ENCODE measurements around the gene FBXL20.
A peak's percentile ranks its signal among the peaks of the same experiment; 100 is the strongest.
"Not testable (repeated sequence)": the region's sequence is repeated elsewhere in the genome, so short reads cannot be mapped to it uniquely, and the experiment has no call there.

Gene FBXL20

DNA sequence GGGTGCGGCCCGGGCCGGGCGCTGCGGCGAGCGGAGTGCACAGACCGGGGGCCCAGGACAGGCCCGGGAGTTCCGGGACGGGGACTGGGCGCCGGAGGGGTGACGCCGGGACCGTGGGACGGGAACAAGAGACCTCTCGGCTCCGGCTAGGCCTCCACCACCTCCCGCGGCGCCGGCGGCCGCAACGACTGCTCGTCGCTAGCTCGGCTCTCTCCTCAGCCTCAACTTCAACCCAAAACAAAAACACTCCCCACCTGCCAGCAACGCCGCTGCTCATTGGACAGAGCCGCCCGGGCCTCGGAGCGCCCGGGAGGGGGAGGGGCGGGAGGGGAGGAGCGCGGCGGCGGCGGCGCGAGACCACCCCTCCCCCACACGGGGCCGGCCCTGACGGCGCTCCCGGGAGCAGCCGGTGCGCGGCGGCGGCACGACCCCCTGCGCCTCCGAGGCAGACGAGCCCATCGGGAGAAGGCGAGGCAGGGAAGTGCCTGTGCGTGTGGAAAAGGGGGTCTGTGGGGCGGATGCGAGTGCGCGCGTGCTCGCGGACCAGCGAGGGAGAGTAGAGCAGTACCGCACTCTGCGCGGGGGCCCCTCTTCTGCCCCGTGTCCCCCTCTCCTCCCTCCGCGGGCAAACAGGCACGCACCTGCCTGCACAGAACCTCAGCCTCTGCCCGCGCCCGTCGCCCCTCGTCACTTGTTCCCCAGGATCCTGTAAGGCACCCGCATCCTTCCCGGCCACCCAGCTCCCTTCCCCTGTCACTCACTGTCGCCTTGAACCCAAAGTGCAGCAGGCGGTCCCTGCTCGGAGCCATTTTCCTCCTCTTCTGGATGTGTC, at the start of gene FBXL20:
Gene FBXL20 (minus strand): TSS at position 215 of the 832 bp plus-strand sequence. CDS start 224 bp downstream, outside the sequence.
- peak; percentile 87 to 92 (median 90) for DNase-seq (ENCODE audit: low read depth in 2 of 3, low spot score in 1 of 3)

GRCh38 chr17:39450847-39451581, 49.6 kb upstream of the FBXL20 start, which contains the start of gene MED1:
Gene MED1 (minus strand): TSS chr17:39451263. CDS start chr17:39451062, 201 bp downstream.
- peak; percentile 89 to 93 (median 92) for DNase-seq (ENCODE audit: low read depth in 2 of 3, low spot score in 1 of 3)

DNA sequence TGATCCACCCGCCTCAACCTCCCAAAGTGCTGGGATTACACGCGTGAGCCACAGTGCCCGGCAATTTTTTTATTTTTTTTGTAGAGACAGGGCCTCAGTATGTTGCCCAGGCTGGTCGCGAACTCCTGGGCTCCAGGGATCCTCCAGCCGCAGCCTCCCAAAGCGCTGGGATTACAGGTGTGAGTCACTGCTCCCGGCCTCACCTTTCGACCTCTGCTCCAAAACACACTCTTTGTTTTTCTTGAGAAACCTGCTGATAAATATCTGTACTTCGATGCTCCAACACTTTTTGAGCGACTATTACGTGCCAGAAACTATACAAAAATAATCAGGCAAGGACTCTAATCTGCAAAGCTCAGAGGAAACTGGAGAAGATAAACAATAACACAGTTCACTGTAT, 48.6 kb upstream of the FBXL20 start:
- no peak for DNase-seq (ENCODE audit: low read depth in 2 of 3, low spot score in 1 of 3)

DNA sequence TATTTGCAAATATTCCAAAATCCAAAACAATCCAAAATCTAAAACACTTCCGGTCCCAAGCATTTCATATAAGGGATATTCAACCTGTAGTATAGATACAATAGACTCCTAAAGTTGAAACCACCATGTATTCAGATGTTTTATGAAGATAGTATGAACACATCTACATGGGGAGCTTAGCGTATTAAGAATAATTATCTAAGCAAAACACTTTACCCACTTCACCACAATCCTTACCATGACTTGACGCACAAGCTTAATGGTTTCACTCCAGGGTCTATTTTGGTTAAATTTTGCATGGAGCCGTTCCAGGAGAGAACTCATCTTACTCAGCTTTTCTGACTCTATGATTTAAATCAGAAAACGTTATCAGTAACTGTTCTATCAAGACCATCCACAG, 46.1 kb upstream of the FBXL20 start:
- no peak for DNase-seq (ENCODE audit: low read depth in 2 of 3, low spot score in 1 of 3)

GRCh38 chr17:39443326-39443725, 41.9 kb upstream of the FBXL20 start:
- DNase-seq (ENCODE audit: low read depth in 2 of 3, low spot score in 1 of 3): no peak

- DNase-seq (ENCODE audit: low read depth in 2 of 3, low spot score in 1 of 3): not testable (repeated sequence)
Measured at GRCh38 chr17:39439868-39440267, 38.4 kb upstream of the FBXL20 start.

GRCh38 chr17:39429600-39429999, 28.2 kb upstream of the FBXL20 start:
- no peak for DNase-seq (ENCODE audit: low read depth in 2 of 3, low spot score in 1 of 3)

GRCh38 chr17:39416141-39416540, 14.7 kb upstream of the FBXL20 start:
- DNase-seq (ENCODE audit: low read depth in 2 of 3, low spot score in 1 of 3): no peak

DNA sequence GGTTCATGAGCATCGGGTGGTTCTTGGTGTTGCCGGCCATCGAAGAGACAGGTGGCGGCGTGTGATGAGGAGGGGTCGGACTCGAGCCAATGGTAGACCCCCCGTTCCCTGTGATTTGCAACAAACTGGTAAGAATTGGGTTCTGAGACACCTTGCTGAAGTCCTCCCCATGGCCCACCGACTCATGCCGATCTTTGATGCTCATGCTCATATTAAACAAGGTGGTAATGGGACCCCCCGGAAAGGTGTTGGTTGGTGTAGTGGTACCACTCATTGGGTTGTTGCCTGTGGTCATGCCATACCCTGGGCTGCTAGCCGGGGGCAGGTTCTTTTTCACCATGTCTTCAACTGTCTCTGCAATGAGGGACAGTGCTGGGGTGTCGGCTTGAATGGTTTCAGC, 8.9 kb upstream of the FBXL20 start:
- no peak for DNase-seq (ENCODE audit: low read depth in 2 of 3, low spot score in 1 of 3)

DNA sequence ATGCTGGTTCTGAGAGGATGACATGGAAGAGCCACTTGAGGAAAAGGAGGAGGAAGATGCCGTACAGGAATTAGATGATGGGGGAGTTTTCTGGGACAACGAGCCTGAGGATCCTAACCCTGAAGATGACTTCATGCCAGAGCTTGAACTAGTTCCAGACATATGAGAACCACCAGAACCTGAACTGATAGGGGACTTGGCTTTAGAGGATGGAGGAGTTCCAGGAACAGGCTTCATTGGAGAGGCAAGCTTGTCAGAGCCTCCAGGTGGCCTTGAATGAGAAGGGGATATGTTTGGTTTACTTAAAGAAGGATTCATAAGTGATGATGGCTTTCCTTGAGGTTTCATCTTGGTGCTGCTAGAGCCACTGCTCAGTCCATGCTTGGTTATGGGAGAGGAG, 6.9 kb upstream of the FBXL20 start:
- DNase-seq (ENCODE audit: low read depth in 2 of 3, low spot score in 1 of 3): no peak

DNA sequence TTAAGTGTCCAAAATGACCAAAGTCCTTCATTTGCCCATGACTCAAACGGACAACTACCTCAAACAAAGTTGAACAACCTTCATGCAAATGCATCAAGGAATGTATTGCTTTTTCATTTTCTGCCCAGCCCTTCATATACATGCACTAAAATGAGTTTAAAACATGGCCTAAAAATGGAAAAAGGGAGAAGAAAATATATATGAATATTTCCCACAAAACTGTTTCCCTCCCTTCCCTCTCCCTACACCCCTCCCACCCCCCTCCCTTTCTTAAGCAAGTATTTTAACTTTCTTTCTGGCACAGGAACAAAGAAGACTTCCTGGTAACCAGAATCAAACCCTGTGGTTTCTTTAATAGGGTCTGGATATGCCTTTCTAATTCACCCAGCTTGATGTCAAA, 5.5 kb upstream of the FBXL20 start:
- DNase-seq (ENCODE audit: low read depth in 2 of 3, low spot score in 1 of 3): no peak

GRCh38 chr17:39405436-39405835, 4.0 kb upstream of the FBXL20 start:
- no peak for DNase-seq (ENCODE audit: low read depth in 2 of 3, low spot score in 1 of 3)

- peak in 1 of 3 donors; percentile 31 for DNase-seq (ENCODE audit: low read depth in 2 of 3, low spot score in 1 of 3)
Measured at GRCh38 chr17:39404542-39405378, 3.3 kb upstream of the FBXL20 start.

GRCh38 chr17:39402890-39403605, 1.6 kb upstream of the FBXL20 start:
- no peak for DNase-seq (ENCODE audit: low read depth in 2 of 3, low spot score in 1 of 3)

DNA sequence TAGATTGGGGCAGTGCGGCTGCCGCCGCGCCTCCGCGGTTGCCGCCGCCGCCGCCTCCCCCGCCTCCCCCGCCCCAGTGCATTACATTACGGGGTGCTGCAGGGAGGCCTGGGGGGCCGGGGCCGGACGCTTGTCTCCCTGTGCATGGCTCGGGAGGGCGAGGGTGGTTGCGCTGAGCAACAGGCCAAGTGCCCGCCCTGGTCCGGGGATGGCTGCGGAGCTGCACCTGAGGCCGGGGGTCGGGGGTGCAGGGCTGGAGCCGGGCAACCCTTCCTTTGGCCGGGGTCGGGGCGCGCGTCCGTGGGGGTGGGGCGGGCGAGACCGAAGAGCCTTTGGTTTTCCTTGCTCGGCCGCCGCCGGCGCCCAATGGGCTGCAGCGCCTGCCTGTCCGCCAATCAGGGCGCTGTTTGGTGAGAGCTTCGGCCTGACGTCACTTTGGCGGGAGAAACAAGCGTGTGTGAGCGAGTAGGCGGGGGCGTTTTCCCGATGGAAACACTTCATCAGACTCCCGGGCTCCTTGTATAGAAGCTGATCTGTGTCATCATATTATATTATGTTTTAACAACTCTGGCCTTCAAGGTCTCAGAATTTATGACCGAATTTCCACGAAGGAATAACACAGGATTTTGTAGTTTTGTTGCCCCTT, 941 bp upstream of the FBXL20 start:
- peak; percentile 82 to 90 (median 87) for DNase-seq (ENCODE audit: low read depth in 2 of 3, low spot score in 1 of 3)

- DNase-seq (ENCODE audit: low read depth in 2 of 3, low spot score in 1 of 3): no peak
Measured at GRCh38 chr17:39400547-39401411, 647 bp downstream of the FBXL20 start.

- DNase-seq (ENCODE audit: low read depth in 2 of 3, low spot score in 1 of 3): no peak
Measured at GRCh38 chr17:39399791-39400190, 1.6 kb downstream of the FBXL20 start.

- no peak for DNase-seq (ENCODE audit: low read depth in 2 of 3, low spot score in 1 of 3)
Measured at GRCh38 chr17:39393736-39394135, 7.7 kb downstream of the FBXL20 start.

DNA sequence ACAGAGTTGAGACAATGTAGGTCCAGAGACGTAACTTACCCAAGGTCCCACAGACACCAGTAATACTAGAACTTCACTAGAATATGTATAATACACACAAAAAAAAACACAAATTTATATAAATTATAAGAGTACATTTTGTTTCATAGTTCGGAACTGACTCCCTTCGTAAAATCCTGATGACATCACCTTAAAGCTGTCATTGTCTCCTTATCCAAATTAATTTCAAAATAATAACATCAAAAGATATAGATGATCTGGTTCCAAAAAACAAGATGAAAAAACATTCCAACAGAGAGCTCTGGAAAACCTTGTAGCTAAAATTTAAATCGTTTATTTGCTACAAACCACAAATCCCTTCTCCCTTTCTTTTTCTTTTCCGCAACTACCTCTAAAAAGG, 10.0 kb downstream of the FBXL20 start:
- no peak for DNase-seq (ENCODE audit: low read depth in 2 of 3, low spot score in 1 of 3)

Measured in stimulated activated CD4-positive, alpha-beta T cell treated with anti-CD3 and anti-CD28 coated beads, Interleukin-12 subunit alpha, Interleukin-12 subunit beta, amount 100 ng/mL, for 48 hours (primary cell).